ENCODE measurements around the gene B3GALT4. TPM values are rescaled to one million over a fixed set of nuclear protein-coding genes. Genes with fewer than 3 reads are reported as not detected.
A peak's percentile ranks its signal among the peaks of the same experiment; 100 is the strongest.

The B3GALT4 gene
- total and polyA plus RNA-seq, 2 of the 13 experiments (the other 11 are each of a cell fraction or from before 2014, with no cell fraction given) = 0.04 to 0.27 TPM

GRCh38 chr6:33248932-33249731, 27.8 kb upstream of the B3GALT4 start (continued):
- TF ChIP-seq TCF7L2 (IDR thresholded peaks at IDR 0.05; ENCODE audit: low read depth, low read length) (no peak), HNF1A (IDR thresholded peaks at IDR 0.05; ENCODE audit: low read depth) (0 out of 2 replicates have a peak, but pooled peaks have one; percentile 38), HNF1A (CRISPR knock-in tag; IDR thresholded peaks at IDR 0.05; ENCODE audit: borderline replicate concordance) (peak; percentile 39), ZBTB39 (CRISPR knock-in tag; IDR thresholded peaks at IDR 0.05) (peak; percentile 42; the same call in 1 of the 2 replicates), SKI (IDR thresholded peaks at IDR 0.05; ENCODE audit: partially characterized antibody) (peak; percentile 63), SMC3 (IDR thresholded peaks at IDR 0.05; ENCODE audit: low read length) (no peak), ZBTB21 (CRISPR knock-in tag; IDR thresholded peaks at IDR 0.05) (0 out of 2 replicates have a peak, but pooled peaks have one; percentile 28), NFIB (CRISPR knock-in tag; IDR thresholded peaks at IDR 0.05; ENCODE audit: borderline replicate concordance) (no peak), GRHL1 (CRISPR knock-in tag; conservative IDR thresholded peaks at IDR 0.05) (no peak), ZNF577 (CRISPR knock-in tag; IDR thresholded peaks at IDR 0.05; ENCODE audit: borderline replicate concordance, low read depth) (no peak), GATA4 (IDR thresholded peaks at IDR 0.05; ENCODE audit: borderline replicate concordance, low read depth) (0 out of 2 replicates have a peak, but pooled peaks have one; percentile 34), ZFYVE20 (CRISPR knock-in tag; IDR thresholded peaks at IDR 0.05; ENCODE audit: borderline replicate concordance, low read depth) (no peak), ZBTB38 (CRISPR knock-in tag; IDR thresholded peaks at IDR 0.05) (peak; percentile 48; the same call in 1 of the 2 replicates), AHDC1 (CRISPR knock-in tag; IDR thresholded peaks at IDR 0.05; ENCODE audit: borderline replicate concordance) (no peak; the same call in 1 of the 2 replicates)
